Gastrocnemius medialis (tissue), 4 donors: ENCODE results near the gene LNX1. TPM values are rescaled to one million over a fixed set of nuclear protein-coding genes. Genes with fewer than 3 reads are reported as not detected.

Experiments
- ATAC-seq, 2 donors: fragments of 150-250 bp; one replicate each; pipeline ENCODE4 v1.9.1; 2016
- DNase-seq, 2 donors: peaks; one replicate each; pipeline ENCODE4 v3.0.0-alpha.2; 2019
- H3K27ac ChIP-seq, 4 donors: fragments of 200-600 bp; sonication (generic); 1 replicate in 1 of 4; 2 replicates in 3 of 4; pipeline ENCODE4 v1.5.1; 2016 to 2018; ENCODE audit warnings: mild to moderate bottlenecking in 2 of 4, moderate library complexity in 1 of 4
- H3K27me3 ChIP-seq, 3 donors: fragments of 200-600 bp; sonication (generic) in 2 of 3; 1 replicate in 1 of 3; 2 replicates in 2 of 3; pipeline versions ENCODE4 v1.5.1 to v1.6.0; 2016 to 2019; ENCODE audit warnings: mild to moderate bottlenecking in 1 of 3, moderate library complexity in 1 of 3
- H3K36me3 ChIP-seq, 2 donors: fragments of 200-600 bp; sonication (generic) in 1 of 2; one replicate each; pipeline ENCODE4 v1.5.1; 2017 to 2018
- H3K4me1 ChIP-seq, 2 donors: fragments of 200-600 bp; sonication (generic) in 1 of 2; one replicate each; pipeline ENCODE4 v1.5.1; 2016 to 2017; ENCODE audit warnings: mild to moderate bottlenecking in 2 of 2
- H3K4me3 ChIP-seq, 4 donors: fragments of 200-600 bp; sonication (generic) in 3 of 4; 1 replicate in 1 of 4; 2 replicates in 3 of 4; pipeline ENCODE4 v1.5.1; 2016 to 2019; ENCODE audit warnings: mild to moderate bottlenecking in 2 of 4
- H3K9me3 ChIP-seq, 3 donors: fragments of 200-600 bp; sonication (generic) in 2 of 3; 1 replicate in 1 of 3; 2 replicates in 2 of 3; pipeline ENCODE4 v1.5.1; 2016 to 2019
- POLR2A ChIP-seq, 2 donors: fragments of 450-650 bp; IDR thresholded peaks; one replicate each; pipeline ENCODE4 v1.6.1; 2017; ENCODE audit warnings: antibody characterized with exemption in 2 of 2, mild to moderate bottlenecking in 2 of 2, moderate library complexity in 2 of 2
- in situ Hi-C, 4 donors: fragments of 200-750 bp; cut with MboI; loops; one replicate each; pipeline versions ENCODE4 v1.15.0 to v1.8.0; 2017; ENCODE audit warnings: low sequenced_read_pairs in 4 of 4
- intact Hi-C: fragments of 100-400 bp; cut with DNase I; formaldehyde crosslinking; loops from one replicate; pipeline ENCODE4 v1.15.1; 2023; ENCODE audit warnings: low total_unique reads
- total RNA-seq, 4 donors: library from RNA; depleted of rRNA; stranded (reverse); fragments of >200 nt; gene quantifications; one replicate each; pipeline versions ENCODE4 v1.1.0 to v1.2.3, GENCODE V29; 2016
- TF ChIP-seq, protein P1 (sequence below), 5 experiments: fragments of 450-650 bp in 3 of 5; fragments of 200-600 bp in 2 of 5; sonication (generic) in 2 of 5; IDR thresholded peaks in 4 of 5; conservative IDR thresholded peaks in 1 of 5; 1 replicate in 4 of 5; 2 replicates in 1 of 5; pipeline ENCODE4 v1.5.1; 2016 to 2019; ENCODE audit warnings: antibody characterized with exemption in 5 of 5, mild to moderate bottlenecking in 3 of 5, moderate library complexity in 3 of 5

LNX1 gene
- total RNA-seq, 4 donors from 2014 or later: 7.0 to 12.3 (median 11.0) TPM

DNA sequence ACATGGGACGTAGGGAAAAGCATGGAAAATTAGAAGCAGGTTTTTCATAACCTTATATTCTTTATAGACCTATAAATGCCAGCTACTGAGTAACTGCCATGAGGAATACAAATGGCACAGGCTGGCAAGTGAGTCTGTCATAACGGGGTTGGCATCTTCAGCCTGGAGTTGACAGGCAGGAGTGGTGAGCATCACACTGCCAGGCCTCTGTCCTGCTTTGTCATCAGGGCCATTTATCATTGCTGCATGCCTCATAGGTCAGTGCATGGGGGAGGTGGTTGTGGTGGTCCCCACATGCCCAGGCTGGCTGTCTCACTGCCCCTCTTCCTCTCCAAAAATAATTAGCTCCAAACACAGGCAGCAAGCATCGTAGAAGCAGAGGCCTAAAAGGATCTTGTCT, 72.5 kb downstream of the LNX1 start:
- Histone ChIP-seq H3K27ac (no peak overlapping the region), H3K4me3 (no peak overlapping the region), H3K9me3 (no peaks in the 10 kb centered on the region), H3K36me3 (no peaks in the 10 kb centered on the region), H3K27me3 (no peaks in the 10 kb centered on the region), H3K4me1 (no peaks in the 10 kb centered on the region)
- TF ChIP-seq POLR2A (IDR thresholded peaks at IDR 0.05): no peak
- TF ChIP-seq, protein P1, sequence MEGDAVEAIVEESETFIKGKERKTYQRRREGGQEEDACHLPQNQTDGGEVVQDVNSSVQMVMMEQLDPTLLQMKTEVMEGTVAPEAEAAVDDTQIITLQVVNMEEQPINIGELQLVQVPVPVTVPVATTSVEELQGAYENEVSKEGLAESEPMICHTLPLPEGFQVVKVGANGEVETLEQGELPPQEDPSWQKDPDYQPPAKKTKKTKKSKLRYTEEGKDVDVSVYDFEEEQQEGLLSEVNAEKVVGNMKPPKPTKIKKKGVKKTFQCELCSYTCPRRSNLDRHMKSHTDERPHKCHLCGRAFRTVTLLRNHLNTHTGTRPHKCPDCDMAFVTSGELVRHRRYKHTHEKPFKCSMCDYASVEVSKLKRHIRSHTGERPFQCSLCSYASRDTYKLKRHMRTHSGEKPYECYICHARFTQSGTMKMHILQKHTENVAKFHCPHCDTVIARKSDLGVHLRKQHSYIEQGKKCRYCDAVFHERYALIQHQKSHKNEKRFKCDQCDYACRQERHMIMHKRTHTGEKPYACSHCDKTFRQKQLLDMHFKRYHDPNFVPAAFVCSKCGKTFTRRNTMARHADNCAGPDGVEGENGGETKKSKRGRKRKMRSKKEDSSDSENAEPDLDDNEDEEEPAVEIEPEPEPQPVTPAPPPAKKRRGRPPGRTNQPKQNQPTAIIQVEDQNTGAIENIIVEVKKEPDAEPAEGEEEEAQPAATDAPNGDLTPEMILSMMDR (IDR thresholded peaks at IDR 0.05 in 4 of 5, conservative IDR thresholded peaks at IDR 0.05 in 1 of 5): no peak
- ATAC-seq (no peak), DNase-seq (no peak)
- intact Hi-C loops: no loop called here
- in situ Hi-C loops: loop anchor here in 1 of 4 donors (25.0 kb wide), 1 partner anchor 93 kb away; no protein-coding TSS in a partner anchor

DNA sequence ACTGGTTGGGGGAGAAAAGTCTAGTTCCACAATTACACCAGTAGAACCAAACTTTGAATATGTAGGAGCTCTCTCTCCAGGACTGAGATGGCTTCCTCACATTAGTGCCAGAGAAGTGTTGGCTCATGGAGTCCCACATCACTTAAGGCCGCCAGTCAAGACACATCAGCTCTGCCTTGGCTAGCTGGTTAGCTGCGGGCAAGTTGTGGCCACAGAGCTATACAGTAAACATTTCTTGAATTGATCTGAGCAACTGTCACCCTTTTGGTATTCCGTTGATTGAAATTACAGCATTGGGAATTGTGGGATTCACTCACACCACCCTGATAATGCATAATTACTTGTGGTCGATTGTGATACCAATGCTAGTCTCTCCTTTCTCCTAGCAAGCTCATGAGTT, 76.2 kb downstream of the LNX1 start:
- Histone ChIP-seq H3K4me1 (no peaks in the 10 kb centered on the region), H3K27me3 (no peaks in the 10 kb centered on the region), H3K9me3 (no peaks in the 10 kb centered on the region), H3K36me3 (no peaks in the 10 kb centered on the region), H3K27ac (no peak overlapping the region), H3K4me3 (no peak overlapping the region)
- TF ChIP-seq, protein P1 (IDR thresholded peaks at IDR 0.05 in 4 of 5, conservative IDR thresholded peaks at IDR 0.05 in 1 of 5): no peak
- no peak for TF ChIP-seq POLR2A (IDR thresholded peaks at IDR 0.05)
- intact Hi-C loops: no loop called here
- DNase-seq (no peak), ATAC-seq (no peak)
- in situ Hi-C loops: loop anchor here in 1 of 4 donors (25.0 kb wide), 1 partner anchor 97 kb away; no protein-coding TSS in a partner anchor

DNA sequence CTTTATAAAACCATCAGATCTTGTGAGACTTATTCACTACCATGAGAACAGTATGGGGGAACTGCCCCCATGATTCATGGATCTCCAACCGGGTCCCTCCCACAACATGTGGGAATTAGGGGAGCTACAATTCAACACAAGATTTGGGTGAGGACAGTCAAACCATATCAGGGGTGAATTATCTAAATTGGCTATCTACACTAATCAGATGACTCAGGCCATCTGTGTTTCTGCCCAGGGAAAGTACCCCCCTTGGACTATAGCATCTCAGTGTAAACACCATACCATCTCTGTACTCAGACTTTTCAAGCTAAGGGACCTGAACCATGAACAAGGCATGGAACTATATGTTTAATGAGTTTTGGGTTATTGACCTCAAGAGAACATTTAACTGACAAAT, 76.8 kb downstream of the LNX1 start:
- Histone ChIP-seq H3K4me1 (no peaks in the 10 kb centered on the region), H3K27me3 (no peaks in the 10 kb centered on the region), H3K27ac (no peak overlapping the region), H3K4me3 (no peak overlapping the region), H3K9me3 (no peaks in the 10 kb centered on the region), H3K36me3 (no peaks in the 10 kb centered on the region)
- TF ChIP-seq POLR2A (IDR thresholded peaks at IDR 0.05): no peak
- TF ChIP-seq, protein P1 (IDR thresholded peaks at IDR 0.05 in 4 of 5, conservative IDR thresholded peaks at IDR 0.05 in 1 of 5): no peak
- DNase-seq (no peak), ATAC-seq (no peak)
- intact Hi-C loops: no loop called here
- in situ Hi-C loops: loop anchor here in 1 of 4 donors (25.0 kb wide), 1 partner anchor 98 kb away; no protein-coding TSS in a partner anchor

DNA sequence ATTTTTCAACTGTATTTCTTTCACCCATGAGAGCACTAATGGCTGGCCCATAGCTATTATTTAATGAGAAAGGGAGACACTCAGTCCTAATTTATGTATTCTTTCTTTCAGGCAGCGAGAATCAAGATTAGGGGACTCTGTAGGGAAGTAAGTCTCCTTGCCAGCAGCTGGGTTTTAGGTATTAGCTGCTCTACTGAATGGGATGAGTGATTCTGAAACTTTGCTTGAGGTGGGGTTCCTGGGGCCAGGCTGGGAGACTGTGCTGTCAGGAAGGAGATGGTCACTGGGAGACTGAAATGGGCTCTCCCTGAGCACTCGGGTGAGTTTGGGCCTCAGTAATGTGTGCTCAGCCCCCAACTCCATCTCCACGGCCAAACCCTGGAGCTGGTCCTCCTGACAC, 78.7 kb downstream of the LNX1 start:
- Histone ChIP-seq H3K27me3 (no peaks in the 10 kb centered on the region), H3K4me1 (peaks cover 0 to 5% of the 10 kb centered on the region in 2 donors), H3K4me3 (no peak overlapping the region), H3K36me3 (no peaks in the 10 kb centered on the region), H3K27ac (no peak overlapping the region), H3K9me3 (no peaks in the 10 kb centered on the region)
- TF ChIP-seq, protein P1 (IDR thresholded peaks at IDR 0.05 in 4 of 5, conservative IDR thresholded peaks at IDR 0.05 in 1 of 5): no peak
- no peak for TF ChIP-seq POLR2A (IDR thresholded peaks at IDR 0.05)
- no peak for DNase-seq
- ATAC-seq: no peak
- intact Hi-C loops (no loop called here), in situ Hi-C loops (loop anchor here in 1 of 4 donors (25.0 kb wide), 1 partner anchor 100 kb away; no protein-coding TSS in a partner anchor)

DNA sequence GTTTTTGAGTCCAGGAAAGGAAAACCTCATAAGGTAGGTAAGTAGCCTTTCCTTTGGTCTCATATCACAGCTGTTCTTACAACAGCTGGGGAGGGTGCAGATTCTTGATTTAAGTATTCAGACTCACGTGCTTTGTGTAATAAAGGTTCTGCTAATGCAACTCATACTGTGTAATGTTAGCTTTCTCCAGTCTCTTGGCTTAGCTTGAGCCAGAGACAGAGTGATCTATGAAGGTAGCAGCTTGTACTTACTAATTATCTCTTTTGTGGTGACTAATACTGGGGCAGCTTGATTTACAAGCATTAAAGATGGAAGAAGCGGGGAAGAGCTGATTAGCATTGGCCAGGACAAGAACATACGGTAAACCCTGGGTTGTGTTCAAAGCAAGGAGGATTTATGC, 80.3 kb downstream of the LNX1 start:
- H3K27ac ChIP-seq: no peak overlapping the region
- H3K9me3 ChIP-seq: no peaks in the 10 kb centered on the region
- H3K4me3 ChIP-seq: no peak overlapping the region
- TF ChIP-seq, protein P1 (IDR thresholded peaks at IDR 0.05 in 4 of 5, conservative IDR thresholded peaks at IDR 0.05 in 1 of 5): no peak
- no peak for TF ChIP-seq POLR2A (IDR thresholded peaks at IDR 0.05)
- intact Hi-C loops: no loop called here
- no peaks in the 10 kb centered on the region for H3K27me3 ChIP-seq
- in situ Hi-C loops: loop anchor here in 1 of 4 donors (25.0 kb wide), 1 partner anchor 101 kb away; no protein-coding TSS in a partner anchor
- no peaks in the 10 kb centered on the region for H3K36me3 ChIP-seq
- no peak for ATAC-seq
- no peak for DNase-seq
- peaks cover 0 to 5% of the 10 kb centered on the region in 2 donors for H3K4me1 ChIP-seq
